ENCODE results near the gene GNPTAB.

DNA sequence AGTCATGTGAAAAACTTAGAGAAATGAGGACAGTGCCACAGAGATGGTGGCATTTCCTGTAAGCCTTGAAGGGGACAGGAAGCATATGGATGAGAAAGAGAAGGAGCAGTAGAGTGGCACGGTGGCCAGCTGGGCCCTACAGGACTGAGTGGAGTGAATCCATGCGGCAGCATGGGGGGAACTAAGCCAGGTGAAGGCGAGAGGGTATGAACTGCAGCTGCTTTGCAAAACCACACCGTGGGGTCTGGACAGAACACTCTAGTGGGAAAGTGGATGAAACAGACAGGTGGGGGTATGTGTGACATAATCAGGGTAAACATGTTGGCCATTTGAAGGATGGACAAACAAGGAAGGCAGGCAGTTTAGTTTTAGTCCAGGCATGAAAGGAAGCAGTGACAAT, 81.1 kb downstream of the GNPTAB start:
- TF ChIP-seq, protein P1, sequence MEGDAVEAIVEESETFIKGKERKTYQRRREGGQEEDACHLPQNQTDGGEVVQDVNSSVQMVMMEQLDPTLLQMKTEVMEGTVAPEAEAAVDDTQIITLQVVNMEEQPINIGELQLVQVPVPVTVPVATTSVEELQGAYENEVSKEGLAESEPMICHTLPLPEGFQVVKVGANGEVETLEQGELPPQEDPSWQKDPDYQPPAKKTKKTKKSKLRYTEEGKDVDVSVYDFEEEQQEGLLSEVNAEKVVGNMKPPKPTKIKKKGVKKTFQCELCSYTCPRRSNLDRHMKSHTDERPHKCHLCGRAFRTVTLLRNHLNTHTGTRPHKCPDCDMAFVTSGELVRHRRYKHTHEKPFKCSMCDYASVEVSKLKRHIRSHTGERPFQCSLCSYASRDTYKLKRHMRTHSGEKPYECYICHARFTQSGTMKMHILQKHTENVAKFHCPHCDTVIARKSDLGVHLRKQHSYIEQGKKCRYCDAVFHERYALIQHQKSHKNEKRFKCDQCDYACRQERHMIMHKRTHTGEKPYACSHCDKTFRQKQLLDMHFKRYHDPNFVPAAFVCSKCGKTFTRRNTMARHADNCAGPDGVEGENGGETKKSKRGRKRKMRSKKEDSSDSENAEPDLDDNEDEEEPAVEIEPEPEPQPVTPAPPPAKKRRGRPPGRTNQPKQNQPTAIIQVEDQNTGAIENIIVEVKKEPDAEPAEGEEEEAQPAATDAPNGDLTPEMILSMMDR (IDR thresholded peaks at IDR 0.05) = no peak
- TF ChIP-seq, protein P2, sequence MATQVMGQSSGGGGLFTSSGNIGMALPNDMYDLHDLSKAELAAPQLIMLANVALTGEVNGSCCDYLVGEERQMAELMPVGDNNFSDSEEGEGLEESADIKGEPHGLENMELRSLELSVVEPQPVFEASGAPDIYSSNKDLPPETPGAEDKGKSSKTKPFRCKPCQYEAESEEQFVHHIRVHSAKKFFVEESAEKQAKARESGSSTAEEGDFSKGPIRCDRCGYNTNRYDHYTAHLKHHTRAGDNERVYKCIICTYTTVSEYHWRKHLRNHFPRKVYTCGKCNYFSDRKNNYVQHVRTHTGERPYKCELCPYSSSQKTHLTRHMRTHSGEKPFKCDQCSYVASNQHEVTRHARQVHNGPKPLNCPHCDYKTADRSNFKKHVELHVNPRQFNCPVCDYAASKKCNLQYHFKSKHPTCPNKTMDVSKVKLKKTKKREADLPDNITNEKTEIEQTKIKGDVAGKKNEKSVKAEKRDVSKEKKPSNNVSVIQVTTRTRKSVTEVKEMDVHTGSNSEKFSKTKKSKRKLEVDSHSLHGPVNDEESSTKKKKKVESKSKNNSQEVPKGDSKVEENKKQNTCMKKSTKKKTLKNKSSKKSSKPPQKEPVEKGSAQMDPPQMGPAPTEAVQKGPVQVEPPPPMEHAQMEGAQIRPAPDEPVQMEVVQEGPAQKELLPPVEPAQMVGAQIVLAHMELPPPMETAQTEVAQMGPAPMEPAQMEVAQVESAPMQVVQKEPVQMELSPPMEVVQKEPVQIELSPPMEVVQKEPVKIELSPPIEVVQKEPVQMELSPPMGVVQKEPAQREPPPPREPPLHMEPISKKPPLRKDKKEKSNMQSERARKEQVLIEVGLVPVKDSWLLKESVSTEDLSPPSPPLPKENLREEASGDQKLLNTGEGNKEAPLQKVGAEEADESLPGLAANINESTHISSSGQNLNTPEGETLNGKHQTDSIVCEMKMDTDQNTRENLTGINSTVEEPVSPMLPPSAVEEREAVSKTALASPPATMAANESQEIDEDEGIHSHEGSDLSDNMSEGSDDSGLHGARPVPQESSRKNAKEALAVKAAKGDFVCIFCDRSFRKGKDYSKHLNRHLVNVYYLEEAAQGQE (IDR thresholded peaks at IDR 0.05; ENCODE audit: insufficient read depth in 1 of 2, low read depth in 2 of 2, low read length in 1 of 2) = no peak

Data from Panc1 (cell line).